Measurements from ENCODE around the gene GRM1. TPM values are rescaled to one million over a fixed set of nuclear protein-coding genes. Genes with fewer than 3 reads are reported as not detected.

The GRM1 gene
- total RNA-seq, 1 donor from 2014 or later, result not detected

DNA sequence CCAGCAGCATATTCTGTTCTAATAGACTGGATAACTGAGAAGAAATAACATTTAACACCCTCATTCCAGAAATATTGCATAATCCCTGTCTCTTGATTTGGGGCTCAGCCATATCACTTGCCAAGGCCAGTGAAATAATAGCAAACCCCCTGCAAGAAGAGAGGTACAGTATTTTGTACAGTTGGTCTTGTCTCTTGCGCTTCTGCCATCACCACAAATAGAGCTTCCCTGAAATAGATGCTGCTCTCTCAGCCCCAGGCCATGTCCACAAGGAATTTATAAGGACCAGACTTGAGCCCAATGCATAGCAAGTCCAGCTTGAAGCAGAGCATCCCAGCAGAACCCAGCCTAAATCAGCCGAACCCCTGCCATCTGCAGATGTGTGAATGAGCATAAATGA lies 254.0 kb downstream of the GRM1 start:
- Histone ChIP-seq H3K36me3 (no peaks in the 10 kb centered on the region), H3K27me3 (no peaks in the 10 kb centered on the region), H3K4me3 (no peak overlapping the region), H3K27ac (no peak overlapping the region), H3K4me1 (no peaks in the 10 kb centered on the region), H3K9me3 (no peaks in the 10 kb centered on the region)
- intact Hi-C loops (cut with DNase I), result no loop called here
- TF ChIP-seq POLR2A (IDR thresholded peaks at IDR 0.05) (no peak), POLR2AphosphoS5 (IDR thresholded peaks at IDR 0.05; ENCODE audit: insufficient read depth in 1 of 2, low read depth in 1 of 2) (no peak)
- TF ChIP-seq, protein P1, sequence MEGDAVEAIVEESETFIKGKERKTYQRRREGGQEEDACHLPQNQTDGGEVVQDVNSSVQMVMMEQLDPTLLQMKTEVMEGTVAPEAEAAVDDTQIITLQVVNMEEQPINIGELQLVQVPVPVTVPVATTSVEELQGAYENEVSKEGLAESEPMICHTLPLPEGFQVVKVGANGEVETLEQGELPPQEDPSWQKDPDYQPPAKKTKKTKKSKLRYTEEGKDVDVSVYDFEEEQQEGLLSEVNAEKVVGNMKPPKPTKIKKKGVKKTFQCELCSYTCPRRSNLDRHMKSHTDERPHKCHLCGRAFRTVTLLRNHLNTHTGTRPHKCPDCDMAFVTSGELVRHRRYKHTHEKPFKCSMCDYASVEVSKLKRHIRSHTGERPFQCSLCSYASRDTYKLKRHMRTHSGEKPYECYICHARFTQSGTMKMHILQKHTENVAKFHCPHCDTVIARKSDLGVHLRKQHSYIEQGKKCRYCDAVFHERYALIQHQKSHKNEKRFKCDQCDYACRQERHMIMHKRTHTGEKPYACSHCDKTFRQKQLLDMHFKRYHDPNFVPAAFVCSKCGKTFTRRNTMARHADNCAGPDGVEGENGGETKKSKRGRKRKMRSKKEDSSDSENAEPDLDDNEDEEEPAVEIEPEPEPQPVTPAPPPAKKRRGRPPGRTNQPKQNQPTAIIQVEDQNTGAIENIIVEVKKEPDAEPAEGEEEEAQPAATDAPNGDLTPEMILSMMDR (IDR thresholded peaks at IDR 0.05), result no peak
- no peak for DNase-seq (ENCODE audit: extremely low spot score in 2 of 2)

GRCh38 chr6:146284311-146284710 lies 255.4 kb downstream of the GRM1 start:
- no peak for DNase-seq (ENCODE audit: extremely low spot score in 2 of 2)
- no peaks in the 10 kb centered on the region for H3K27me3 ChIP-seq
- no peak overlapping the region for H3K4me3 ChIP-seq
- H3K9me3 ChIP-seq, result no peaks in the 10 kb centered on the region
- H3K27ac ChIP-seq, result no peak overlapping the region
- no peaks in the 10 kb centered on the region for H3K36me3 ChIP-seq
- TF ChIP-seq, protein P1 (IDR thresholded peaks at IDR 0.05), result no peak
- TF ChIP-seq POLR2AphosphoS5 (IDR thresholded peaks at IDR 0.05; ENCODE audit: insufficient read depth in 1 of 2, low read depth in 1 of 2) (no peak), POLR2A (IDR thresholded peaks at IDR 0.05) (no peak)
- H3K4me1 ChIP-seq, result no peaks in the 10 kb centered on the region
- intact Hi-C loops (cut with DNase I), result no loop called here

GRCh38 chr6:146286961-146287360 lies 258.1 kb downstream of the GRM1 start:
- Histone ChIP-seq H3K4me3 (no peak overlapping the region), H3K9me3 (no peaks in the 10 kb centered on the region), H3K27ac (no peak overlapping the region), H3K36me3 (no peaks in the 10 kb centered on the region), H3K4me1 (peaks cover 9% of the 10 kb centered on the region), H3K27me3 (no peaks in the 10 kb centered on the region)
- intact Hi-C loops (cut with DNase I), result no loop called here
- no peak for DNase-seq (ENCODE audit: extremely low spot score in 2 of 2)
- TF ChIP-seq POLR2A (IDR thresholded peaks at IDR 0.05) (no peak), POLR2AphosphoS5 (IDR thresholded peaks at IDR 0.05; ENCODE audit: insufficient read depth in 1 of 2, low read depth in 1 of 2) (no peak)
- TF ChIP-seq, protein P1 (IDR thresholded peaks at IDR 0.05), result no peak

- H3K4me3 ChIP-seq, result no peak overlapping the region
- no peaks in the 10 kb centered on the region for H3K27me3 ChIP-seq
- intact Hi-C loops (cut with DNase I), result no loop called here
- H3K9me3 ChIP-seq, result no peaks in the 10 kb centered on the region
- TF ChIP-seq POLR2A (IDR thresholded peaks at IDR 0.05) (no peak), POLR2AphosphoS5 (IDR thresholded peaks at IDR 0.05; ENCODE audit: insufficient read depth in 1 of 2, low read depth in 1 of 2) (no peak)
- TF ChIP-seq, protein P1 (IDR thresholded peaks at IDR 0.05), result no peak
- H3K4me1 ChIP-seq, result peaks cover 9% of the 10 kb centered on the region
- DNase-seq (ENCODE audit: extremely low spot score in 2 of 2), result no peak
- no peak overlapping the region for H3K27ac ChIP-seq
- no peaks in the 10 kb centered on the region for H3K36me3 ChIP-seq
Observed at GRCh38 chr6:146287691-146288369, 259.0 kb downstream of the GRM1 start.

DNA sequence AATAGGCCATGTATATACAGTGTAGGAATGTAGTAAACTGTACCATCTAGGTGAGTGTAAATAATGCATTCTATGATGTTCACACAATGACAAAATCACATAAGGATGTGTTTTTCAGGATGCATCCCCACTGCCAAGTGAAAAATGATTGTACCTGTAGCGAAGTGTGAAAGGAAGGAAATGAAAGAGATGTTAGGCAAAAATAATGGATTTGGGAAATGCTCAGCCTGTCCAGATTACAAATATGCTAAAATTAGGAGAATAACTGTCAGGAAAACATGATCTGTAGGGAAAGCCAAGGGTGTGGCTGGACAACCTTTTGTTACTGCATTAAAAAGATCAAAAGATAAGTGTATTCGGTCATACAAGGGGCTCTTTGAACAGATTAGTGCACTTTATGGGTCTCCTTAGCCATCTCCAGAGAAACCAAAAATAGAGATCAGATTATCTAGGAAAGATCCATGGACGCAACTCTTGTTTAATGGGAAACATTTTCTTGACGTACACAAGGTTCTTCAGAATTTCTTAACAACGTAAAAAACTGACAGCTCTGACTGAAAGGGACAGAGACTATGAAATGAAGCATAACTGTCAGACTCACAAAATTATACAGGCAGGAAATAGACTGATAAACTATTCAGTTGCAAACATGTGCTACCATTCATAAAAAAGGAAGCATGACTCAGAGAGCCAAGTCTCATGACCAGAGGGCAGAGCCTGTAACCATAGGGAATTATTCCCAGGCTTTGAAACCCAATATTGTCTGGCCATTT lies 261.1 kb downstream of the GRM1 start:
- H3K4me1 ChIP-seq, result peaks cover 9% of the 10 kb centered on the region
- H3K9me3 ChIP-seq, result no peaks in the 10 kb centered on the region
- H3K27me3 ChIP-seq, result no peaks in the 10 kb centered on the region
- H3K36me3 ChIP-seq, result no peaks in the 10 kb centered on the region
- no peak overlapping the region for H3K4me3 ChIP-seq
- intact Hi-C loops (cut with DNase I), result no loop called here
- DNase-seq (ENCODE audit: extremely low spot score in 2 of 2), result no peak
- no peak for TF ChIP-seq POLR2A (IDR thresholded peaks at IDR 0.05)
- TF ChIP-seq, protein P1 (IDR thresholded peaks at IDR 0.05), result no peak
- no peak for TF ChIP-seq POLR2AphosphoS5 (IDR thresholded peaks at IDR 0.05; ENCODE audit: insufficient read depth in 1 of 2, low read depth in 1 of 2)
- no peak overlapping the region for H3K27ac ChIP-seq
